Right lobe of liver (tissue), 6 donors: ENCODE measurements around the gene SSH2. TPM values are rescaled to one million over a fixed set of nuclear protein-coding genes. Genes with fewer than 3 reads are reported as not detected.
"Not testable (repeated sequence)": the region's sequence is repeated elsewhere in the genome, so short reads cannot be mapped to it uniquely, and the experiment has no call there.

Experiments used
- ATAC-seq, 4 donors: fragments of 200-7000 bp; cut with Tn5 transposase; one replicate each; pipeline ENCODE4 v1.9.1; 2020; ENCODE audit warnings: mild to moderate bottlenecking in 4 of 4, moderate library complexity in 4 of 4
- DNase-seq, 3 donors: peaks; one replicate each; pipeline ENCODE4 v3.0.0-alpha.2; 2020
- H3K27ac ChIP-seq, 3 donors: fragments of 200-600 bp; one replicate each; pipeline ENCODE4 v1.8.0; 2022
- H3K27me3 ChIP-seq, 2 donors: fragments of 200-600 bp; one replicate each; pipeline ENCODE4 v1.8.0; 2022
- H3K36me3 ChIP-seq, 4 donors: fragments of 200-600 bp; sonication (generic) in 1 of 4; one replicate each; pipeline versions ENCODE4 v1.5.1 to v1.8.0; 2017 to 2022; ENCODE audit warnings: control low read depth in 1 of 4
- H3K4me1 ChIP-seq, 4 donors: fragments of 200-600 bp; sonication (generic) in 1 of 4; one replicate each; pipeline versions ENCODE4 v1.5.1 to v1.8.0; 2017 to 2022; ENCODE audit warnings: control low read depth in 1 of 4
- H3K4me3 ChIP-seq, 3 donors: fragments of 200-600 bp; one replicate each; pipeline ENCODE4 v1.8.0; 2022
- H3K9me3 ChIP-seq, 4 donors: fragments of 200-600 bp; sonication (generic) in 1 of 4; one replicate each; pipeline versions ENCODE4 v1.5.1 to v1.8.0; 2017 to 2022; ENCODE audit warnings: control low read depth in 1 of 4
- POLR2A ChIP-seq: fragments of 450-650 bp; IDR thresholded peaks from one replicate; pipeline ENCODE4 v1.6.1; 2017; ENCODE audit warnings: antibody characterized with exemption, mild to moderate bottlenecking
- WGBS: methylation state at CpG from one replicate; pipeline ENCODE4 v1.1.6; 2018; ENCODE audit warnings: low coverage, low lambda C conversion rate; ENCODE audit not compliant: insufficient coverage; ENCODE audit errors: missing lambda C conversion rate; 5-methylcytosine and 5-hydroxymethylcytosine counted together
- intact Hi-C, 2 donors: fragments of 100-400 bp; cut with DNase I; formaldehyde crosslinking; loops; one replicate each; pipeline versions ENCODE4 v1.11.2 to v1.14.1; 2022
- total RNA-seq, 6 experiments: library from RNA; depleted of rRNA in 2 of 6; stranded (reverse); fragments of >200 nt in 2 of 6; fragmentation: NEBNext Ultra II Directional in 3 of 6; extraction: Animal tissue kit (Norgen Biotek cat#: 25700) in 3 of 6; gene quantifications; one replicate each; pipeline versions ENCODE4 v1.1.0 to v1.2.4, GENCODE V29; 2016 to 2023
- TF ChIP-seq, protein P1 (sequence below), 4 donors: fragments of 200-600 bp in 3 of 4; fragments of 450-650 bp in 1 of 4; IDR thresholded peaks; one replicate each; pipeline versions ENCODE4 v1.5.1 to v1.8.0; 2016 to 2022; ENCODE audit warnings: antibody characterized with exemption in 4 of 4, mild to moderate bottlenecking in 2 of 4
- donor health status: DM: no; HTN: yes; CAD: no.
- donor health status: DM: no; HTN: no; CAD: no.
- donor health status: DM: no; HTN: no; CAD: no.
- donor health status: DM: no; HTN: yes; CAD: no.
- donor health status: DM: no; HTN: yes; CAD: no.

Gene SSH2
- total RNA-seq, 6 experiments from 2014 or later: 8.0 to 12.7 (median 10.5) TPM

DNA sequence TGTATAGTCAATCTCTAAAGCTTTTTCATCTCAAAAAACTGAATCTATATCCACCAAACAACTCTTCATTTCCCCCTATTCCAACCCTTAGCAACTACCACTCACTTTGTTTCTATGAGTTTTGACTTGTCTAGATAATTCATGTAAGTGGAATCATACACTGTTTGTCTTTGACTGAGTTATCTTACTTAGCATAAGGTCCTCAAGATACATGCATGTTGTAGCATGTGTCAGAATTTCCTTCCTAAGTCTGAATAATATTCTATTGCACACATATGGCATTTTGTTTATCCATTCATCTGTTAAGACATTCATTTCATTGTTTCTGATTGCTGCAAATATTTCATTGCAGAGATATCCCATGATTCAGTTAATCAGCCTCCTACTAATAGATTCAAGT lies 72.2 kb downstream of the SSH2 start:
- ATAC-seq: no peak
- Histone ChIP-seq H3K9me3 (no peaks in the 10 kb centered on the region), H3K27me3 (no peaks in the 10 kb centered on the region), H3K4me1 (no peaks in the 10 kb centered on the region), H3K4me3 (no peak overlapping the region), H3K36me3 (no peaks in the 10 kb centered on the region), H3K27ac (no peak overlapping the region)
- intact Hi-C loops: no loop called here
- TF ChIP-seq, protein P1, sequence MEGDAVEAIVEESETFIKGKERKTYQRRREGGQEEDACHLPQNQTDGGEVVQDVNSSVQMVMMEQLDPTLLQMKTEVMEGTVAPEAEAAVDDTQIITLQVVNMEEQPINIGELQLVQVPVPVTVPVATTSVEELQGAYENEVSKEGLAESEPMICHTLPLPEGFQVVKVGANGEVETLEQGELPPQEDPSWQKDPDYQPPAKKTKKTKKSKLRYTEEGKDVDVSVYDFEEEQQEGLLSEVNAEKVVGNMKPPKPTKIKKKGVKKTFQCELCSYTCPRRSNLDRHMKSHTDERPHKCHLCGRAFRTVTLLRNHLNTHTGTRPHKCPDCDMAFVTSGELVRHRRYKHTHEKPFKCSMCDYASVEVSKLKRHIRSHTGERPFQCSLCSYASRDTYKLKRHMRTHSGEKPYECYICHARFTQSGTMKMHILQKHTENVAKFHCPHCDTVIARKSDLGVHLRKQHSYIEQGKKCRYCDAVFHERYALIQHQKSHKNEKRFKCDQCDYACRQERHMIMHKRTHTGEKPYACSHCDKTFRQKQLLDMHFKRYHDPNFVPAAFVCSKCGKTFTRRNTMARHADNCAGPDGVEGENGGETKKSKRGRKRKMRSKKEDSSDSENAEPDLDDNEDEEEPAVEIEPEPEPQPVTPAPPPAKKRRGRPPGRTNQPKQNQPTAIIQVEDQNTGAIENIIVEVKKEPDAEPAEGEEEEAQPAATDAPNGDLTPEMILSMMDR (IDR thresholded peaks at IDR 0.05): no peak
- no peak for TF ChIP-seq POLR2A
- no peak for DNase-seq

DNA sequence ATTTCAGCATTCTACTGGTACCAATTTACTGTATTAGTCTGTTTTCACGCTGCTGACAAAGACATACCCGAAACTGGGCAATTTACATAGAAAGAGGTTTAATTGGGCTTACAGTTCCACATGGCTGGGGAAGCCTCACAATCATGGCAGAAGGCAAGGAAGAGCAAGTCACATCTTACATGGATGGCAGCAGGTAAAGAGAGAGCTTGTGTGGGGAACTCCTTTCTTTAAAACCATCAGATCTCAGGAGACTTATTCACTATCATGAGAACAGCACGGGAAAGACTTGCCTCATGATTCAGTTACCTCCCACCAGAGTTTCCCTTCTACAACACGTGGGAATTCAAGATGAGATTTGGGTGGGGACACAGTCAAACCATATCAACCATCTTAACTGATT lies 72.9 kb downstream of the SSH2 start:
- ATAC-seq, H3K27ac ChIP-seq, H3K9me3 ChIP-seq, H3K36me3 ChIP-seq, H3K4me3 ChIP-seq, DNase-seq, intact Hi-C loops, H3K4me1 ChIP-seq, H3K27me3 ChIP-seq: not testable (repeated sequence)
- 88% methylated on average over 3 of the region's 4 CpGs for WGBS

DNA sequence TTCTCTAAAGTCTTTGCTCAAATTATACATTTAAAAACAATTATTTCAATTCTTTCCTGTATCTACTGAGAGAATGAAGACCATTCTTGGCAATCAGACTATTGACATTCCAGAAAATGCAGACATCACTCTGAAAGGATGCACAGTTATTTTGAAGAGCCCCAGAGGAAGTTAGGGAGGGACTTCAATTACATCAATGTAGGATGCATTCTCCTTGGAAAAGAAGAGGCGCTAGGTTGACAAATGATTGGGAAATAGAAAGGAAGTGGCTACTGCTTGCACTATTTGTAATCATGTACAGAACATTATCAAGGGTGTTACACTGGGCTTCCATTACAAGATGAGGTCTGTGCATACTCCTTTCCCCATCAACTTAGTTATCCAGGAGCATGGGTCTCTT lies 74.3 kb downstream of the SSH2 start:
- H3K27me3 ChIP-seq: no peaks in the 10 kb centered on the region
- 70% methylated on average over 1 of the region's 1 CpG for WGBS
- DNase-seq (no peak), ATAC-seq (no peak)
- no peaks in the 10 kb centered on the region for H3K4me1 ChIP-seq
- H3K4me3 ChIP-seq: no peak overlapping the region
- H3K27ac ChIP-seq: no peak overlapping the region
- H3K9me3 ChIP-seq: no peaks in the 10 kb centered on the region
- no peaks in the 10 kb centered on the region for H3K36me3 ChIP-seq
- TF ChIP-seq, protein P1 (IDR thresholded peaks at IDR 0.05): no peak
- no peak for TF ChIP-seq POLR2A
- intact Hi-C loops: no loop called here

DNA sequence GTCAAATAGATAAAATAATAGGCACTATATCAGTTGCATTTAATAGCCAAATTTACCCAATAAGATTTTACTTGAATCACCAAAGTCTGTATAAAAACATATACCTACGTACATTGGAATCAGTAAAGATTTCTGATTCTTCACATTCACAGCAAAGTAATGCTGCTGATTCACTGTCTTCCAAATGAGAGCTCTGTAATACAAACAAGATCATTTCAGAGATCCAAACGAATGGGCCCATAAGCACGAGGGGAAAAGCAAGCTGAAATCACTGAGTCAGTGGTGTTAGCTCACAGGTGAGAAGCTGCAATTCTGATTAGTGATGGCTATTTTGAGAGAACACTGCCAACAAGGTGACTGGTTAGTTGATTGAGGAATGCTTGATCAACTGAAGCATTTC lies 81.3 kb downstream of the SSH2 start:
- H3K4me1 ChIP-seq: no peaks in the 10 kb centered on the region
- WGBS: 89% methylated on average over 3 of the region's 3 CpGs
- H3K4me3 ChIP-seq: no peak overlapping the region
- H3K9me3 ChIP-seq: no peaks in the 10 kb centered on the region
- DNase-seq (no peak), ATAC-seq (no peak)
- no peak for TF ChIP-seq POLR2A
- TF ChIP-seq, protein P1 (IDR thresholded peaks at IDR 0.05): no peak
- no peaks in the 10 kb centered on the region for H3K27me3 ChIP-seq
- intact Hi-C loops: no loop called here
- H3K36me3 ChIP-seq: no peaks in the 10 kb centered on the region
- H3K27ac ChIP-seq: no peak overlapping the region

DNA sequence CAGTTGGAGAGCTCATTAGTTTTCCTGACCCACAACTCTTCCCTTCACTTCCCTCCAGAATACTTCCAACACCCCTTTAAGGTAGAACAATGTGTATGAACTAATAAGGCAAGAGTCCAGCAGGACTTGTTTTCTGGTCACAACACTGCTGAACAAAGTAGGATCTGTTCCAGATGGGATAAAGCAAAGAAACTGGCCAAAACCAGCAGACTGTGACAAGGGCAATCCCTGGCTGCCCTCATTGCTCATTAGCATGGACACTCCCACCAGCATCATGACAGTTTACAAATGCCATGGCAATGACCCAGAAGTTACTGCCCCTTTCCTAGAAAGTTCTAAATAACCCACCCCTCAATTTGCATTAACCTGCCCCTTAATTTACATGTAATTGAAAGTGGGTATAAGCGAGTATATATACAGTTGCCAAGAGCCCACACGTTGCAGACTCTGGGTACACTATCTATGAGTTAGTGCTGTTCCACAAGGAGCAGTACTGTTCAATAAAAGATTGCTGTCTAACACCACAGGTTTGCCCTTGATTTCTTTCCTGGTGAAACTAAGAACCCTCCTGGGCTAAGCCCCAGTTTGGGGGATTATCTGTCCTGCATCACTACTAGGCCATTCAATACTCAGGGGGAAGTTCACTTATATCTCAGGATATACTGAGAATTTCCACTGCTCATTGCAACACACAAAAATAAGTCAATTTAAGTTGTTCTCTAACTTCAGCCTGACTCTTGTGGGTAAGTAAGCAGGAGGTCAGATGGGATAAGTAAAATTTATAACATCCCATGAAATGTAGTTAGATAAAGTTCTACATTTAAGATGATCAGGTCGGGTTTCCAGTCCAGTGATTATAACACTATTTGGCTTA lies 82.3 kb downstream of the SSH2 start:
- TF ChIP-seq, protein P1 (IDR thresholded peaks at IDR 0.05): no peak
- TF ChIP-seq POLR2A: no peak
- Histone ChIP-seq H3K4me3 (no peak overlapping the region), H3K27ac (no peak overlapping the region), H3K4me1 (no peaks in the 10 kb centered on the region), H3K27me3 (no peaks in the 10 kb centered on the region), H3K36me3 (no peaks in the 10 kb centered on the region), H3K9me3 (no peaks in the 10 kb centered on the region)
- 82% methylated on average over 3 of the region's 3 CpGs for WGBS
- no peak for DNase-seq
- ATAC-seq: peak in 1 of 4 donors; percentile 41
- intact Hi-C loops: no loop called here
